GM12873 (cell line): ENCODE data around the gene MUC6.

Experiments
- TF ChIP-seq, protein P1 (sequence below): IDR thresholded peaks from 2 replicates; pipeline ENCODE4 v1.5.1; 2012; ENCODE audit warnings: low read depth, mild to moderate bottlenecking, moderate library complexity, low read length, control low read depth; ENCODE audit not compliant: insufficient read depth; ENCODE audit errors: missing control alignments

Gene MUC6

DNA sequence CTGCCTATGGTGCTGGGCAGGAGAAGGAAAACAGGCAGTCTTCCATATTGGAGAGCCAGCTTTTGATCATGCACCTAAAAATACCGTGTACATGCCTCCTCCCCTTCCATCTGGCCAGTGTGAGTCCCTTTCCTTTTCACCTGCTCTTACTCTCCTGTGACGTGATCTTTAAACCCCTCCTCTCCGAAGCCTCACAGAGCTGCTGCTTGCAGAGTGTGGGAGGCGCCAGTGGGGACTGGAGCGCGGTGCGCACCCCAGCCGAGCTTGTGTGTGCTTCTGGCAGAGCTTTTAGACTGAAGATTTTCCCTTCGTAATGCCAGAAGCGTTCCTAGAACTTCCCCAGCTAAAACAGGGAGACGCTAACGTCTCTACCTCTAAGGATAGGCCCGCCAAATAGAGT is 29.8 kb downstream of the MUC6 start:
- TF ChIP-seq, protein P1, sequence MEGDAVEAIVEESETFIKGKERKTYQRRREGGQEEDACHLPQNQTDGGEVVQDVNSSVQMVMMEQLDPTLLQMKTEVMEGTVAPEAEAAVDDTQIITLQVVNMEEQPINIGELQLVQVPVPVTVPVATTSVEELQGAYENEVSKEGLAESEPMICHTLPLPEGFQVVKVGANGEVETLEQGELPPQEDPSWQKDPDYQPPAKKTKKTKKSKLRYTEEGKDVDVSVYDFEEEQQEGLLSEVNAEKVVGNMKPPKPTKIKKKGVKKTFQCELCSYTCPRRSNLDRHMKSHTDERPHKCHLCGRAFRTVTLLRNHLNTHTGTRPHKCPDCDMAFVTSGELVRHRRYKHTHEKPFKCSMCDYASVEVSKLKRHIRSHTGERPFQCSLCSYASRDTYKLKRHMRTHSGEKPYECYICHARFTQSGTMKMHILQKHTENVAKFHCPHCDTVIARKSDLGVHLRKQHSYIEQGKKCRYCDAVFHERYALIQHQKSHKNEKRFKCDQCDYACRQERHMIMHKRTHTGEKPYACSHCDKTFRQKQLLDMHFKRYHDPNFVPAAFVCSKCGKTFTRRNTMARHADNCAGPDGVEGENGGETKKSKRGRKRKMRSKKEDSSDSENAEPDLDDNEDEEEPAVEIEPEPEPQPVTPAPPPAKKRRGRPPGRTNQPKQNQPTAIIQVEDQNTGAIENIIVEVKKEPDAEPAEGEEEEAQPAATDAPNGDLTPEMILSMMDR = no peak

DNA sequence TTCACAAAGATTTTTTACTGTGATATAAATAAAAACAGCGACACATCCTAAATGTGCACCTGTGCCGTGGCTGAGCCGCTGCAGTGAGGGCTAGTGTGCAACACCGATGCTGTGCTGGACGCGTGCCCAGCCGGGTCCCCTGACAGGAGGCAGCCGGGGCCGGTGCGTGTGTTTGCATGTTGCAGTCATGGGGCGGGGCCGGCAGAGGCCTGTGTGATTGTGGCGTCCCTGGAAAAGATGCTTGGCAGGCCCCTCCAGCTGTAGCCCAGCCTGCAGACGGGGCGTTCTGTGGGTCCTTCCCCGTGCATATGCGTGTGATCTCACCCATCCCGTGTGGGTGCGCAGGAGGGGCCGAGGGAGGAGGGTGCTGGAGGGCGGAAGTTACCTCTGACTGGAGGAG is 30.6 kb downstream of the MUC6 start:
- TF ChIP-seq, protein P1 = no peak

DNA sequence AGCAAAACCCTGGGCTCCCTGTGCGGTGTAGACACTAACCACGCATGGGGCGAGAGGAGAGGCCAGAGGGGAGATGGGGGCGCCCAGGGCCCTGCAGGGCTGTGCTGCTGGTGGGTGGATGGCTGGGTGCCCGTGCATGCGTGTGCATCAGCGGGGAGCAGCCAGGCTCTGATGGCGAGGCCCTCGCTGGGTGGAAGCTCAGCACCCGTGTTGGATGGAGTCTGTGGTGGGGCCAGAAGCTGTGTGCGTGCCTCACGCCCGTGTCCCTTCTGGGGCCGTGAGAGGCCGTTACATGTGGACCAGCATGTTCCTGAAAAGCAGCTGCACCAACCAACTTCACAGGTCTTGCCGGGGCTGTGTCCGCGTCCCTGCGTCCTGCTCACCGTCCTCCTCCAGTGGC is 33.4 kb downstream of the MUC6 start:
- TF ChIP-seq, protein P1 = no peak

DNA sequence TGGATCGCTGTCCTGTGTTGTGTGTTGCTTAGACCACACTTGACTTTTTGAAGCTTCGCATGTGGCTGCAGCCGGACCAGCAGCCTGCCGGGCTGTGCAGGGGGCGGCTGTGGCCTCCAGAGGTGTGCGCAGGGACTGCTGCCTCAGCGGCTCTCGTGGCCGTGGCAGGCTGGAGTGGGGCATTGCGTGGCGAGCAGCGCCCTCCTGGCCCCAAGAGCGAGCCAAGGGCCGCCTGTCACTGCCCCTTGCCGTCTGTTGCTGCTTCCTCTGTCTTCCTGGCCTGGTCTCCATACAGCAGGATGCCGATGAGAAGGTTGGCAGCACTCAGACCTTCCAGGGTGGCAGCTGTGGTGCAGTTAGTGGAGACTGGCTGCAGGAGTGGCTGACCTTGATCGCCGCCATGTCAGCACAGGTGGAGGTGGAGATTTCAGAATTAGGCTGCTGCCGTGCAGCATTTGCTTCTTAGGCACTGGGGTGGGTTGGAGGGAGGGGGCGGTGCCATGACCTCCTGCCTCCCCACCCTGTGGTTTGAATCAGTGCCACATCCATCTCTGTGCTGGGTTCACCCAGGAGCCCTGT is 34.0 kb downstream of the MUC6 start:
- TF ChIP-seq, protein P1 = no peak

DNA sequence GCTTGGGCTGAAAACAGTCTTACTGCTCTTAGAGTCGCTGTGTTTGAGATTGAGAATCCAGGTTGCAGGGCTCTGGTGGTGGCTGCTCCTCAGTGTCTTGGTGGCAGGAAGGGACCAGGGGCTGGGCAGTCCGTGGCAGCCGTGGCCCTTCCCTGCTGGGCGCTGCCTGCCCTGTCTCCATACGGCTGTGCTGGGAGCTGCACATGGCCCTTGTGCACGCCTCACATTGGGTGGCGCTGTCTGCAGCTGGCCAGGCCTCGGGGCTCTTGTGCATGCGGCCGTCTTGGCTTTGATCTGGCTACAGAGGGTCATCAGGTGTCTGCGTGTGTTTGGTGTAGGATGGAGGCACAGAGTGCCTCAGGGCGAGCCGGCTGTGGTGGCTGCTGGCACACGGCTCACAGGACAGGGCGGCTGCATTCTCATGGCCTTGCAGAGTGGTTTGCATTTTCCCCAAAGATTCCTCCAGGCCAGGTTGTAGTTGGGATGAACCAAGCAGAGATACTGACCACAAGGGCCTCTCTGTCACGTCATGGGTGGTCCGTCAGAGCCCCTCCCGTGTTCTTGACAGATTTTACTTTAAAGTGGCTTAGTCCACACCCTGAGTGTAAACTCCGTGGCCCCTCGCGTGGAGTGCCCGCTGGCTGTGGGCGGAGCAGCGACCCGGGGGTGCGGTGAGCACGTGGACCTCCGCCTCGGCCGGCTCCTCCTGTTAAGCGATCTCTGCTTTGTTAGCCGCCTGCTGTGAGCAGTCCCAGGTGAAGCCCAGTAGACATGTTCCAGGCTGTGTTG is 34.7 kb downstream of the MUC6 start:
- TF ChIP-seq, protein P1 = no peak

DNA sequence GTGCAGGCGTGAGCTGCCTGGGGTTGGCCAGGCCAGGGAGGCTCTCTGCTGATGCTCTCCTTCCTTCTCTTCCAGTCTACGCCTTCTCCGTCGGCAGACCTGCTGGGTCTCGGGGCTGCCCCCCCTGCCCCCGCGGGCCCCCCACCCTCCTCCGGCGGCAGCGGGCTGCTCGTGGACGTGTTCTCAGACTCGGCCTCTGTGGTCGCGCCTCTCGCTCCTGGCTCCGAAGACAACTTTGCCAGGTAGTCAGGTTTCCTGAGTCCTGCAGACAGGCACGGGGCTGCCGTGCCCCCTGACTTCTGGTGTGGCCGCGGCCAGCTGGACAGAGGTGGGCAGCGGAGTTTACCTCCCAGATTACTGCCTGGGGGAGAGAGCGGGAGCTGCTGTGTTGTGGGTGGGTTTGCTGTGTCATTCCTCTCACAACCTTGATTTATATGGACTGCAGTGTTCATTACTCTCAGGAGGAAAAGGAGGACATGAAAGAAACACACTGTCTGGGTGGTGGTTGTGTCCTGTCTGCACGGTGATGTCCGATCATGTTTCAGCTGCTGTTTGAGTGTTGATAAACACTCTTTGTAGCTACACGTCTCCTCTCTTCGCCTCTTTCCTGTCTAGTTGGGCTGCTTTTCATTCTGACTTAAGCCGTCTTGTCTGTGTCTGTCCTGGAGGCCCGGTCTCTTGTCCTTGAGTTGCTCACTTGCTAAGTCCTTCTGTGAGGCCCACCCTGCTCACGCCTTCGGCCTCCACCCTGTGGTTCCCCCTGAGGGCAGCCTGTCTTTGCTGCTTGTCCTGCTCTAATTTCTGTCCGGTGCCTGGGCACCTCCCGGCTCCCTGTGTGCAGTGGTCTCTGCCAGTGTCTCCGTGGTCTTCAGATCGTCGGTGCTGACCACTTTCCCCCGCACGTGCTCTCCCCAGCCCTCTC is 35.9 kb downstream of the MUC6 start:
- TF ChIP-seq, protein P1 = no peak

DNA sequence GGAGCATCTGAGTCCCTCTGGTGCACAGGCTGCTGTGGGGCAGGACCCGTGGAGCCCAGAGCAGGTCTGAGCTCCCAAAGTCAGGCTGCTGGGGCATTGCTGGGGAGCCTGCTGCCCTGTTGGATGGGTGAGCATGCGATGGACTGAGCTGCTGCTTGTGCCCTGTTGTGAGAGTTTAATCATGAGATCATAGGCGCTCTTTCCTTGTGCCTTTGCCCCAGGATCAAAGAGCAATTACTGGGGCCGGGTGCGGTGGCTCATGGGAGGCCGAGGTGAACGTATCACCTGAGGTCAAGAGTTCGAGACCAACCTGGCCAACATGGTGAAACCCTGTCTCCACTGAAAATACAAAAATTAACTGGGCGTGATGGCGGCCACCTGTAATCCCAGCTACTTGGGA is 37.5 kb downstream of the MUC6 start:
- TF ChIP-seq, protein P1 = no peak
